Duodenal mucosa (tissue), 2 donors: ENCODE results near the gene TRMT13.

Source experiments
- H3K27ac ChIP-seq: one replicate; pipeline ENCODE4 v1.7.0; 2013; ENCODE audit warnings: low read depth, low read length
- H3K27me3 ChIP-seq, 2 donors: one replicate each; pipeline ENCODE4 v1.7.0; 2013; ENCODE audit warnings: low read length in 2 of 2, control low read depth in 1 of 2; ENCODE audit not compliant: insufficient read depth in 2 of 2, control insufficient read depth in 1 of 2
- H3K36me3 ChIP-seq, 2 donors: one replicate each; pipeline ENCODE4 v1.7.0; 2013; ENCODE audit warnings: low read length in 2 of 2, control low read depth in 1 of 2; ENCODE audit not compliant: insufficient read depth in 2 of 2, control insufficient read depth in 1 of 2
- H3K4me1 ChIP-seq, 2 donors: one replicate each; pipeline ENCODE4 v1.7.0; 2013; ENCODE audit warnings: low read length in 2 of 2, control low read depth in 1 of 2; ENCODE audit not compliant: insufficient read depth in 2 of 2, control insufficient read depth in 1 of 2
- H3K4me3 ChIP-seq, 2 donors: one replicate each; pipeline ENCODE4 v1.7.0; 2013; ENCODE audit warnings: low read length in 2 of 2, low read depth in 1 of 2
- H3K9ac ChIP-seq, 2 donors: one replicate each; pipeline ENCODE4 v1.7.0; 2013; ENCODE audit warnings: low read length in 2 of 2, low read depth in 1 of 2
- H3K9me3 ChIP-seq, 2 donors: one replicate each; pipeline ENCODE4 v1.7.0; 2013; ENCODE audit warnings: low read length in 2 of 2, control low read depth in 1 of 2; ENCODE audit not compliant: control insufficient read depth in 1 of 2

Gene TRMT13

DNA sequence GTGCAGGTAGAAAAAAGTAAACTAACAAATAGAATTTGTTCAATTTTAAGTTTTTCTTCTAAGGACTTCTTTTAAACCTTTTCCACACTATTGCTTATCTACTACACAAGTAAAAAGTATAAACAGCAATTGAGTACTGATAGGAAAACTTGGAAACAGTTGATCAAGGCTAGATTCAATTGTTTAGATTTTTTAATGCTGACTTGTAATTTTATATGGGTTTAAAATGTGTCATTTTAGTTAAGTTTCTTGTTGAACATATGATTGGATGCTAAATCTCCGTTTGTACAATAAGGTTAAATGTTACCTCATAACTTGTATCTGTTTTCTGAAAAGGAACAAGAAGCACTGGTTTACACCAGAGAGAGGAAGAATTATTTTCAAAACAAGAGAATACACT, 5.7 kb upstream of the TRMT13 start:
- no peak overlapping the region for H3K27ac ChIP-seq
- no peak overlapping the region for H3K4me3 ChIP-seq
- peaks cover 7 to 9% of the 10 kb centered on the region in 2 donors for H3K4me1 ChIP-seq
- peaks cover 0 to 7% of the 10 kb centered on the region in 2 donors for H3K36me3 ChIP-seq
- no peaks in the 10 kb centered on the region for H3K9me3 ChIP-seq
- no peak overlapping the region for H3K9ac ChIP-seq
- no peaks in the 10 kb centered on the region for H3K27me3 ChIP-seq

DNA sequence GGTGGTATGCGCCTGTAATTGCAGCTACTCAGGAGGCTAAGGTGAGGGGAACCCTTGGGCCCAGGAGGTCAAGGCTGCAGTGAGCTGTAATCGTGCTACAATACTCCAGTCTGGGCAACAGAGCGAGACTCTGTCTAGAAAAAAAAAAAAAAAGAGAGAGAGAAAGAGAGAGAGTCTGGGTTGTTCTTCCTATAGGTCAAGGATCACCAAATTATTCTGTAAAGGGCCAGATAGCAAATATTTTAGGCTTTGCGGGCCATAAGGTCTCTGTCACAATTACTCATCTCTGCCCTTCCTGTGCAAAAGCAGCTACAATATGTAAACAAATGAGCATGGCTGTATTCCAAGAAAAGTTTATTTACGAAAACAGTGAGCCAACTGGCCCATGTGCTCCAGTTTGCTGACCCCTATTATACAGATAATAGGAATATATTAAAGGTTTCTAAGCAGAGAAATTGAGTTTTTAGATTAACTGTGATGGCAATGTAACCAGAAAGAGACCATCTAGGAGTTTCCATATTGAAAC, 2.3 kb upstream of the TRMT13 start:
- peaks cover 12 to 14% of the 10 kb centered on the region in 2 donors for H3K4me1 ChIP-seq
- H3K36me3 ChIP-seq: no peaks in the 10 kb centered on the region
- no peak overlapping the region for H3K4me3 ChIP-seq
- no peaks in the 10 kb centered on the region for H3K27me3 ChIP-seq
- no peak overlapping the region for H3K27ac ChIP-seq
- no peak overlapping the region for H3K9ac ChIP-seq
- H3K9me3 ChIP-seq: no peaks in the 10 kb centered on the region

DNA sequence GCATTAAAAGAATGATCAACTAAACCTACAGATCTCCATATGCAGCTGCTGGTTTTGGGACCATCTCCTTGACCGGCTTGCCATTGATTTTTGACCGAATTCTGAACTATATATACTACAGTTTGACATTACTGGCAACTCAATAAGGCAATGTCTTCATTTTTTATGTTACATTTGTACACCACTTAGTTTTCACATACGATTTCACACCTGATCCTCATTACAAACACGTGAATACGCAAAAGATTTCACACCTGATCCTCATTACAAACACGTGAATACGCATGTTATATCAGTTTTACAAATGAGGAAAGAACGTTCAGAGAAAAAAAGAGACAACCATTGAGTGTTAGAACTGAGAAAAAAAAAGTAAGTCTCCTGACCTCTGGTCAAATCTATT, 1.3 kb upstream of the TRMT13 start:
- Histone ChIP-seq H3K27me3 (no peaks in the 10 kb centered on the region), H3K9me3 (no peaks in the 10 kb centered on the region), H3K9ac (peak overlapping the region in 1 of 2 donors; percentile 46), H3K4me1 (peaks cover 12 to 14% of the 10 kb centered on the region in 2 donors), H3K27ac (no peak overlapping the region), H3K4me3 (peak overlapping the region; percentile 91 to 95), H3K36me3 (peaks cover 0 to under 1% of the 10 kb centered on the region in 2 donors)

DNA sequence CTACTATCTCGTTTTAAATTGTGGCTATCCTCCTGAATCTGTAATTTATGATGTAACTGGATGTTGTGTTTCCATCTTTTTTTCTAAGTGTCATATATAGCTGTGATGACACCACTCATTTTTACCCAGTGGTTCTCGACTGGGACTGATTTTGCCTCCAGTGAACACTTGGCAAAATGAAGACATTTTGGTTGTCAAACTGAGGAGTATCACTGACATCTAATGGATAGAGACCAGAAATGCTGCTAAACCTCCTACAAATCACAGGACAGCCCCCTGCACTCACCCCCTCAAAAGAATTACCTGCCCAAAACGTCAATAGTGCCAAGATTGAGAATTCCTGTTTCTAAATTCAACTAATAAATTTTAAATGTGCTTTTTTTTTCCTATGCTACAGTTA, 1.9 kb downstream of the TRMT13 start:
- Histone ChIP-seq H3K27ac (no peak overlapping the region), H3K9me3 (no peaks in the 10 kb centered on the region), H3K36me3 (peaks cover 0 to 32% of the 10 kb centered on the region in 2 donors), H3K4me1 (peaks cover 12 to 14% of the 10 kb centered on the region in 2 donors), H3K4me3 (no peak overlapping the region), H3K9ac (no peak overlapping the region), H3K27me3 (no peaks in the 10 kb centered on the region)

DNA sequence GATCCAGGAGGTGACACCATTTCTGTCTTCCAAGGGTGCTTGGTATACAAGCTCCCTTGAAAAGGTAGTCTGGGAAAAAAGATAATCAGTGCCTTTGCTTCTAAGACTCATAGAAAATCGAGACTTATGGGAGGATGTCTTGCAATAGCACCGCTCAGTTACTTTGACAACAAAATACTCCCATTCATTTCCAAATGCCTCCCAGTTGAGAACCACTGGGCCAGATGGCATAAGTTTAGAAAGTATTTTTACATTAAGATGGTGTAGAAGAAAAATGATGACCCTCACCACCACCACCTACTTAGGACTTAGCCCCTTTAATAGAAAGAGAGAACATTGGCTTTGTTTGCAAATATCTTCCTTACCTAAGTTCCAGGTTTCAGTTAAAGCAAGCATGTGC, 4.6 kb downstream of the TRMT13 start:
- Histone ChIP-seq H3K27ac (no peak overlapping the region), H3K9me3 (no peaks in the 10 kb centered on the region), H3K9ac (no peak overlapping the region), H3K27me3 (no peaks in the 10 kb centered on the region), H3K36me3 (peaks cover 17 to 49% of the 10 kb centered on the region in 2 donors), H3K4me1 (peaks cover 10 to 19% of the 10 kb centered on the region in 2 donors), H3K4me3 (no peak overlapping the region)

DNA sequence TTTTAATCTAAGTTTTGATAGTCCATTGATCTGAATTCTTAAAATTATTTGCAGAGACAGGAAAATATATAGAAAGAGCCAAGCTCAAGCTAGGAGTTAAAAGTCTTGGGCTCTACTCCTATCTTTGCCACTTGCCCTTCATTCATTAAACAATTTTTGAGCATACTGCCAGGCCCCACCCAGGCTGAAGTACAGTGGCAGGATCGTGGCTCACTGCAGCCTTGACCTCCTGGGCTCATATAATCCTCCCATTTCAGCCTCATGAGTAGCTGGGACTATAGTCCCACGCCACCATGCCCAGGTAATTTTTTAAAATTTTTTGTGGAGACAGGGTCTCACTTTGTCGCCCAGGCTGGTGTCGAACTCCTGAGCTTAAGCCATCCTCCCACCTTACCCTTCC, 8.2 kb downstream of the TRMT13 start:
- Histone ChIP-seq H3K4me3 (no peak overlapping the region), H3K36me3 (peaks cover 32 to 77% of the 10 kb centered on the region in 2 donors), H3K27me3 (no peaks in the 10 kb centered on the region), H3K27ac (no peak overlapping the region), H3K9me3 (no peaks in the 10 kb centered on the region), H3K9ac (no peak overlapping the region), H3K4me1 (peaks cover 6 to 14% of the 10 kb centered on the region in 2 donors)

DNA sequence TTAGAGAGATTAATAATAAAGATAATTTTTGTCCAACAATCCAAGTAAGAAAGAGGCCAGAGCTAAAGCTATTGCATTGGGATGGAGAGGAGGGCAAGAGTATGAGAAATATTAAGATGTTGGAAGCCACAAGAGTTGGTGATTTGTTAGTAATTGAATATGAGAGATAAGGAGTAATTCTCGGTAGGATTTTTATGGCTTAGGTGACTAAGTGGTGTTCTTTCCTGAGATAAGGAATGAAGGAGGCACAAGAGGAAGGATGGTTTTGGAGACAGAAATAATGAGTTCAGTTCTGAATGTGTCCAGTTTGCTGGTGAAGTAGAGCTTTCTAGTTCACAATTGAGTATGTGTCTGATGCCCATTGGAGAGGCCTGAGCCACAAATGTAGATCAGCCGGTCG, 9.4 kb downstream of the TRMT13 start:
- Histone ChIP-seq H3K27me3 (no peaks in the 10 kb centered on the region), H3K9ac (no peak overlapping the region), H3K4me1 (peaks cover 6 to 14% of the 10 kb centered on the region in 2 donors), H3K9me3 (no peaks in the 10 kb centered on the region), H3K27ac (no peak overlapping the region), H3K4me3 (no peak overlapping the region), H3K36me3 (peaks cover 32 to 77% of the 10 kb centered on the region in 2 donors)

DNA sequence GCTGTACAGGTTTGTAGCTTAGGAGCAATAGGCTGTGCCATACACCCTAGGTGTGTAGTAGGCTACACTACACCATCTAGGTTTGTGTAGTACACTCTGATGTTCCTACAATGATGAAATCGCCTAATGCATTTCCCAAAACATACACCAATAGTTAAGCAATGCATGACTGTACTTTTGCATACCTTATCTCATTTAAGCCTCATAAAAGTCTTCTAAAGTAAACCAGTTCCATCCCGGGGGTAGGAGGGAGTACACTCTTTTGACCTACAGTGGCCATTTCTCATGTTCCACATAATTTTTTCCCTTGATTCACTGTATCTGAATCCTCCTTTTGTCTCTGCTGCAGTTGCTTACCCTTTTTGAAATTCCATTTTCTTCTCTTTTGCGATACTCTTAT, 12.2 kb downstream of the TRMT13 start:
- H3K36me3 ChIP-seq: peaks cover 36 to 69% of the 10 kb centered on the region in 2 donors
- H3K4me1 ChIP-seq: peaks cover 6 to 14% of the 10 kb centered on the region in 2 donors

DNA sequence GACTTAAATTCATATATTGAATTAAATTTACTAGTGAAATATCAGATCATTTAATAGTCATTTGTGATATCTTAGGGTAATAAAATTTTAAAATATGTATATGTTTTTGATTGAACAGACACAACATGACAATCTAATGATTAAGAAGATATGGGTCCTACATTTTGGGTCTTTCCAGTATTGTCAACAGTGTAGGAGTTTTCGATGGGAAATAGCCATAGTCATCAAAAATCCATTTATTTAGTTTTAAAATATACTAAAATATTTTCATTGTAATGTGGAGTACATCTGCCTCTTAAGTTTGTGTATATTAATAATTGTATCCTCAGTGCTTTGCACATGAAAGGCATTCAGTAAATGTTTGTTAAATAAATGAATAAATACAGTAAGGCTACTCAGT, 14.0 kb downstream of the TRMT13 start:
- peaks cover 21 to 57% of the 10 kb centered on the region in 2 donors for H3K36me3 ChIP-seq
- no peak overlapping the region for H3K4me3 ChIP-seq
- H3K9me3 ChIP-seq: no peaks in the 10 kb centered on the region
- no peaks in the 10 kb centered on the region for H3K27me3 ChIP-seq
- H3K27ac ChIP-seq: no peak overlapping the region
- no peak overlapping the region for H3K9ac ChIP-seq
- peaks cover under 1 to 1% of the 10 kb centered on the region in 2 donors for H3K4me1 ChIP-seq

More for the DNA sequence above, 12.2 kb downstream of the TRMT13 start:
- no peak overlapping the region for H3K9ac ChIP-seq
- H3K4me3 ChIP-seq: no peak overlapping the region
- no peaks in the 10 kb centered on the region for H3K27me3 ChIP-seq
- no peaks in the 10 kb centered on the region for H3K9me3 ChIP-seq
- no peak overlapping the region for H3K27ac ChIP-seq

DNA sequence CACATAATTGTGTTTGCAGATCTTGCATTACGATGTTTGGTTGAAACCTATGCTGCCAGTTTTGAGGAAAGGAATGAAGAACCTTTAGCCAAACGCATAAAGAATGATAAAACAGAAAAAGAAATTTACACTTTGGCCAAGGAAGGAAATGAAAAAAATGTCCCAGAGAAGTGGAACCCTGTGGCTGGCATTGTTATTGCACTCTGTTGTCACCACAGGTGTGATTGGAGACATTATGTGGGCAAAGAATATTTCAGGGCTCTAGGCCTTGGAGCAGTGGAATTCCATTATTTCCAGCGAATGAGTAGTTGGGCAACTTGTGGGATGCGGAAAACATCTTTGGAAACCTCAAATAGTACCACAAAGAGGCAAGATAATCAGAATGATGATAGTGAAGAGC, 14.9 kb downstream of the TRMT13 start:
- Histone ChIP-seq H3K9ac (no peak overlapping the region), H3K4me3 (no peak overlapping the region), H3K9me3 (no peaks in the 10 kb centered on the region), H3K27ac (no peak overlapping the region), H3K4me1 (no peaks in the 10 kb centered on the region), H3K36me3 (peaks cover 20 to 54% of the 10 kb centered on the region in 2 donors), H3K27me3 (no peaks in the 10 kb centered on the region)

DNA sequence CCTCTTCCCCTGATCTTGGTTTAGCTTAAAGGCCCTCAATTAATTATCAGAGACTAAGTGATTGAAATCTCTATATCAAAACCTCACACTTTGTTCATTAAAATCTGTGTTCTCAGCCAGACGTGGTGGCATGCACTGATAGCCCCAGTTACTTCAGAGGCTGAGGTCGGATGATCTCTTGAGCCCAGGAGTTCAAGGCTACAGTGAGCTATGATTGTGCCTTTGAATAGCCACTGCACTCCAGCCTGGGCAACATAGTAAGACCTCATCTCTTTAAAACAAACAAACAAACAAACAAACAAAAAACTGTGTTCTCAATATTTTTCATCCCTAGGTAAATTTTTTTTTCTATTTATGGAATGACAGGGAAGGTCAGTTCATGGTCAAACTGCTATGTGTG, 18.7 kb downstream of the TRMT13 start:
- H3K4me3 ChIP-seq: no peak overlapping the region
- no peaks in the 10 kb centered on the region for H3K9me3 ChIP-seq
- no peak overlapping the region for H3K27ac ChIP-seq
- H3K9ac ChIP-seq: no peak overlapping the region
- H3K27me3 ChIP-seq: no peaks in the 10 kb centered on the region
- H3K4me1 ChIP-seq: no peaks in the 10 kb centered on the region
- peaks cover 5 to 22% of the 10 kb centered on the region in 2 donors for H3K36me3 ChIP-seq
